PC-3 (cell line): ENCODE results near the gene POLL. TPM values are rescaled to one million over a fixed set of nuclear protein-coding genes. Genes with fewer than 3 reads are reported as not detected.

Source experiments
- ATAC-seq: fragments of 200-7000 bp; cut with Tn5 transposase; 2 replicates; pipeline ENCODE4 v1.9.1; 2020; ENCODE audit warnings: mild to moderate bottlenecking, moderate library complexity
- BruUV-seq: library from RNA; stranded (reverse); fragments of 400-500 nt; replicated peaks from 2 replicates; lab custom pipeline; 2021; lab: Mats Ljungman, UMichigan
- CTCF ChIA-PET: fragments of 300-600 bp; sonication (Branson Sonifier 250); formaldehyde crosslinking; loops from one replicate; lab custom pipeline; 2022; ENCODE audit warnings: antibody characterized with exemption; lab: Charles Lee
- POLR2A ChIA-PET: fragments of 300-600 bp; sonication (Branson Sonifier 250); formaldehyde crosslinking; loops from one replicate; lab custom pipeline; 2022; ENCODE audit warnings: antibody characterized with exemption; ENCODE audit not compliant: unreplicated experiment; lab: Charles Lee
- DNase-seq: peaks from one replicate; pipeline ENCODE4 v3.0.0-alpha.2; 2015
- H2AFZ ChIP-seq: fragments of 300-600 bp; sonication (generic); 2 replicates; pipeline ENCODE4 v1.6.0; 2016; ENCODE audit warnings: antibody characterized with exemption, low read length
- H3F3A ChIP-seq: fragments of 300-600 bp; sonication (generic); one replicate; pipeline ENCODE4 v1.6.0; 2017; ENCODE audit warnings: antibody characterized with exemption, low read length, control low read depth, mild to moderate bottlenecking; ENCODE audit not compliant: unreplicated experiment
- H3K27ac ChIP-seq: fragments of 300-600 bp; sonication (generic); 2 replicates; pipeline ENCODE4 v1.5.1; 2016; ENCODE audit warnings: mild to moderate bottlenecking, low read length
- H3K27me3 ChIP-seq: fragments of 300-600 bp; sonication (generic); 2 replicates; pipeline ENCODE4 v1.6.1; 2016; ENCODE audit warnings: low read length, mixed read lengths
- H3K36me3 ChIP-seq: fragments of 300-600 bp; sonication (generic); 2 replicates; pipeline ENCODE4 v1.6.1; 2016; ENCODE audit warnings: low read depth, mixed run types, low read length, mixed read lengths
- H3K4me1 ChIP-seq: fragments of 300-600 bp; sonication (generic); 2 replicates; pipeline ENCODE4 v1.5.1; 2016; ENCODE audit warnings: low read length; ENCODE audit not compliant: insufficient read depth
- H3K4me2 ChIP-seq: fragments of 300-600 bp; sonication (generic); 2 replicates; pipeline ENCODE4 v1.6.0; 2016; ENCODE audit warnings: low read length
- H3K4me3 ChIP-seq: fragments of 300-600 bp; sonication (generic); 2 replicates; pipeline ENCODE4 v1.5.1; 2016; ENCODE audit warnings: mild to moderate bottlenecking, low read length, mixed read lengths
- H3K79me2 ChIP-seq: fragments of 300-600 bp; sonication (generic); 2 replicates; pipeline ENCODE4 v1.6.1; 2017; ENCODE audit warnings: low read length, mixed read lengths
- H3K9ac ChIP-seq: fragments of 300-600 bp; sonication (generic); 2 replicates; pipeline ENCODE4 v1.6.0; 2016; ENCODE audit warnings: mild to moderate bottlenecking, low read length
- H3K9me2 ChIP-seq: fragments of 300-600 bp; sonication (generic); replicated peaks from 2 replicates; pipeline ENCODE4 v1.6.1; 2016; ENCODE audit warnings: mixed run types, low read length, mixed read lengths
- H3K9me3 ChIP-seq: fragments of 300-600 bp; sonication (generic); 2 replicates; pipeline ENCODE4 v1.6.1; 2016; ENCODE audit warnings: low read length, mixed read lengths
- H4K20me1 ChIP-seq: fragments of 300-600 bp; sonication (generic); 2 replicates; pipeline ENCODE4 v1.6.1; 2016; ENCODE audit warnings: low read length, mixed read lengths
- EZH2 ChIP-seq: fragments of 300-600 bp; sonication (generic); IDR thresholded peaks from one replicate; pipeline ENCODE4 v1.6.1; 2017; ENCODE audit warnings: antibody characterized with exemption, mild to moderate bottlenecking, low read length; ENCODE audit not compliant: unreplicated experiment
- EZH2phosphoT487 ChIP-seq: fragments of 300-600 bp; sonication (generic); IDR thresholded peaks from 2 replicates; pipeline ENCODE4 v1.6.1; 2018; ENCODE audit warnings: mild to moderate bottlenecking, antibody characterized with exemption, low read length, borderline replicate concordance
- intact Hi-C: fragments of 100-400 bp; cut with micrococcal nuclease; formaldehyde crosslinking; loops from 2 replicates; pipeline ENCODE4 v1.9.0; 2023
- total RNA-seq: library from RNA; depleted of rRNA; stranded (reverse); fragments of >200 nt; gene quantifications from 2 replicates; pipeline ENCODE4 v1.2.3, GENCODE V29; 2014
- TF ChIP-seq, protein P1 (sequence below): fragments of 300-600 bp; sonication (generic); conservative IDR thresholded peaks from 2 replicates; pipeline ENCODE4 v1.5.1; 2017; ENCODE audit warnings: antibody characterized with exemption, low read depth, mild to moderate bottlenecking, low read length

Gene POLL
- total RNA-seq, 1 experiment from 2014 or later: 10.9 TPM

DNA sequence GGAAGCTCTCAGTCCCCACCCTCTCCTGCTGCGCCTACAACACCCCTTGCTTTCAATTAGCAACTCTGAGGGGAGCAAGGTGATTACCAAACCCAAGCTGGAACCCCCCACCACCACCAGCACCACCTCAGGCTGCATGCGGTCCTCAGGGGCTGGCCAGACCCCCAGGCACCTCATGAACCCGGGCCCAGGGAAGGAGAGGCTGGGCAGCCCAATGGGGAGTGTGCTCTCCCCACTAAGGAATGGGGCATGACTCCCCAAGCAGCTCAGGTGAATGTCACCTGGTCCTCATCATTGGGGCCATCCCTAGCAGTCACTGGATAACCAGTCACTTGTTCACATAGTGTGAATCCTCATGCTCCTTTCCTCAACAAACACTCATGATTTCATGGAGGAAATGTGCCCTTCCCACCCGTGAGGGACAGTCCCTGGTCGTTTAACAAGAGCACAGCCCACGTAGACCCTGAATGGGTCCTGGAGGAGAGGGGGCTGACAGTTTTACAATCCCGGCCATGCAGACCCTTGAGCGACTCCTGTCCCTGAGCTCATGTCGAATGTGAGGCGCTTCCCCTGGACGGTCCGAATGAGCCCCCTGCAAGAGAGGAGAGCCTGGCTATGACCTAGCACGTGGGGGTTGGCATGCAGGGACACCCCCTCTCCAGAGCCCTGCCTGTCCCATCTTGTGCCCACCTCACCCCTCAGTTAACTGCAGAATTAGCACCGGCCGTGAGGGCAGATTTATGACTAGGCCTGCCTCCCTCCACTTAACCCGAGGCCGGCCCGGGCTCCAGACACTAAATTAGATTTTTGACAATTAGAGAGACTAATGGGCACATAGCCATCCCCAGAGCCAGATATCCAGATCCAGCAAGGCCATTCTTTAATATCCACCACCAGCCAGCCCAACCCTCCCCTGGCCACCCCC lies 29.1 kb downstream of the POLL start:
- Histone ChIP-seq H3K9me2 (no peaks in the 10 kb centered on the region), H3K4me2 (no peak overlapping the region), H3K79me2 (no peaks in the 10 kb centered on the region), H3K9ac (no peak overlapping the region), H3K36me3 (no peaks in the 10 kb centered on the region), H3K4me3 (no peak overlapping the region), H3K27me3 (no peaks in the 10 kb centered on the region), H3K27ac (no peak overlapping the region), H4K20me1 (no peaks in the 10 kb centered on the region), H3K4me1 (no peaks in the 10 kb centered on the region), H2AFZ (no peak overlapping the region), H3K9me3 (no peaks in the 10 kb centered on the region), H3F3A (no peaks in the 10 kb centered on the region)
- CTCF ChIA-PET: no interaction called here
- POLR2A ChIA-PET: no interaction called here
- TF ChIP-seq EZH2: no peak
- no peak for TF ChIP-seq EZH2phosphoT487
- TF ChIP-seq, protein P1, sequence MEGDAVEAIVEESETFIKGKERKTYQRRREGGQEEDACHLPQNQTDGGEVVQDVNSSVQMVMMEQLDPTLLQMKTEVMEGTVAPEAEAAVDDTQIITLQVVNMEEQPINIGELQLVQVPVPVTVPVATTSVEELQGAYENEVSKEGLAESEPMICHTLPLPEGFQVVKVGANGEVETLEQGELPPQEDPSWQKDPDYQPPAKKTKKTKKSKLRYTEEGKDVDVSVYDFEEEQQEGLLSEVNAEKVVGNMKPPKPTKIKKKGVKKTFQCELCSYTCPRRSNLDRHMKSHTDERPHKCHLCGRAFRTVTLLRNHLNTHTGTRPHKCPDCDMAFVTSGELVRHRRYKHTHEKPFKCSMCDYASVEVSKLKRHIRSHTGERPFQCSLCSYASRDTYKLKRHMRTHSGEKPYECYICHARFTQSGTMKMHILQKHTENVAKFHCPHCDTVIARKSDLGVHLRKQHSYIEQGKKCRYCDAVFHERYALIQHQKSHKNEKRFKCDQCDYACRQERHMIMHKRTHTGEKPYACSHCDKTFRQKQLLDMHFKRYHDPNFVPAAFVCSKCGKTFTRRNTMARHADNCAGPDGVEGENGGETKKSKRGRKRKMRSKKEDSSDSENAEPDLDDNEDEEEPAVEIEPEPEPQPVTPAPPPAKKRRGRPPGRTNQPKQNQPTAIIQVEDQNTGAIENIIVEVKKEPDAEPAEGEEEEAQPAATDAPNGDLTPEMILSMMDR: no peak
- intact Hi-C loops: no loop called here
- ATAC-seq: no peak
- BruUV-seq: no TSS peak
- DNase-seq: no peak

DNA sequence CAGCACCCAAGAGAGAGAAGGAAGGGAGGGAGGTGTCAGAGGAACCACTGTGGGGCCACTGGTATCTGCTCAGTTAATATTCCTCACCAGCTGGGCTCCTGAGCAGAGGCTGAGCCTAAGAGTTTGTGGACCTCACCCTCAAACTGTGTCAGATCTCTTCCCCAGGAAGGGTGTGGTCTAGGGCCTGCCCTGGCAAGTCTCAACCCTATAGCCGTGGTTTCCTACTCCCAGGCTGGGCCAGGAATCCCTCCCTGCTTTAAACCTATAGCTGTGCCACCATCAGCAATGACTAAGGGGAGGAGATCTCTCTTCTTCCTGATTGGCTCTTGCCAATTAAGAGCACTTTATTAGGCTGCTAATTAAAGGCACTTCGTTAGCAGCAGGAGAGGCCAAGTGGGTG lies 29.9 kb downstream of the POLL start:
- TF ChIP-seq, protein P1: no peak
- no peak for TF ChIP-seq EZH2
- no peak for TF ChIP-seq EZH2phosphoT487
- H3K4me2 ChIP-seq: no peak overlapping the region
- POLR2A ChIA-PET: no interaction called here
- no peaks in the 10 kb centered on the region for H3K9me3 ChIP-seq
- no peak overlapping the region for H3K9ac ChIP-seq
- no TSS peak for BruUV-seq
- H3K27me3 ChIP-seq: no peaks in the 10 kb centered on the region
- H2AFZ ChIP-seq: no peak overlapping the region
- H3K79me2 ChIP-seq: no peaks in the 10 kb centered on the region
- intact Hi-C loops: no loop called here
- H3K27ac ChIP-seq: no peak overlapping the region
- CTCF ChIA-PET: no interaction called here
- no peaks in the 10 kb centered on the region for H3K36me3 ChIP-seq
- H3K4me3 ChIP-seq: no peak overlapping the region
- no peaks in the 10 kb centered on the region for H3F3A ChIP-seq
- no peaks in the 10 kb centered on the region for H3K4me1 ChIP-seq
- no peaks in the 10 kb centered on the region for H4K20me1 ChIP-seq
- no peaks in the 10 kb centered on the region for H3K9me2 ChIP-seq
- peak; percentile 55 for ATAC-seq
- no peak for DNase-seq

DNA sequence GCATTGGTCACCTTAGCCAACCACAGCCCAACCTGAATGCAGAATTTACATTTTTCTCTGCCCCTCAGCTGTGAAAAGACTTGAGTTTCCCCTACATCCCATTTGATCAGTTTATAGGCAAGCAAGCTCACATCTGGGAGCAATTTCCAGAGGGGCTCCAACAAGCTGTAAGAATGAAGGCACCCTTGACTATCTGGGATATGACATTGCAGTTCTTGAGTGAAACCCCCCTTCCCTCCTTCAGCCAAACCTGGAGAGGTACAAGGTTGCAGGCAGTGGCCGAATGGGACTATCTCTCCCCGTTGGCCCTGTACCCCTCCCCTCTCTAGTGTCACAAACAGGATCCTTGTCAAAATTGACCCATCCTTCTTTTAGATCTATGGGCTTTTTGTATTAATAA lies 30.5 kb downstream of the POLL start:
- ATAC-seq (no peak), DNase-seq (no peak)
- Histone ChIP-seq H2AFZ (no peak overlapping the region), H3K9me2 (no peaks in the 10 kb centered on the region), H3K27ac (no peak overlapping the region), H3K4me3 (no peak overlapping the region), H4K20me1 (no peaks in the 10 kb centered on the region), H3K4me1 (no peaks in the 10 kb centered on the region), H3K27me3 (no peaks in the 10 kb centered on the region), H3K9me3 (no peaks in the 10 kb centered on the region), H3F3A (no peaks in the 10 kb centered on the region), H3K9ac (no peak overlapping the region), H3K4me2 (no peak overlapping the region), H3K79me2 (no peaks in the 10 kb centered on the region), H3K36me3 (no peaks in the 10 kb centered on the region)
- ChIA-PET POLR2A (no interaction called here), CTCF (no interaction called here)
- TF ChIP-seq EZH2 (no peak), EZH2phosphoT487 (no peak)
- TF ChIP-seq, protein P1: no peak
- BruUV-seq: no TSS peak
- intact Hi-C loops: no loop called here
